Uterus (tissue), 2 donors: ENCODE data around the gene CACNA2D2.
A peak's percentile ranks its signal among the peaks of the same experiment; 100 is the strongest.

Experiments used
- CTCF ChIP-seq, 4 experiments: fragments of 200-600 bp in 2 of 4; fragments of 450-650 bp in 2 of 4; sonication (generic) in 2 of 4; IDR thresholded peaks; one replicate each; pipeline ENCODE4 v1.5.1; 2016 to 2019; ENCODE audit warnings: antibody characterized with exemption in 4 of 4, mild to moderate bottlenecking in 2 of 4, moderate library complexity in 1 of 4
- POLR2A ChIP-seq, 2 donors: fragments of 450-650 bp; IDR thresholded peaks; one replicate each; pipeline ENCODE4 v1.6.1; 2016; ENCODE audit warnings: antibody characterized with exemption in 2 of 2, mild to moderate bottlenecking in 1 of 2, moderate library complexity in 1 of 2

DNA sequence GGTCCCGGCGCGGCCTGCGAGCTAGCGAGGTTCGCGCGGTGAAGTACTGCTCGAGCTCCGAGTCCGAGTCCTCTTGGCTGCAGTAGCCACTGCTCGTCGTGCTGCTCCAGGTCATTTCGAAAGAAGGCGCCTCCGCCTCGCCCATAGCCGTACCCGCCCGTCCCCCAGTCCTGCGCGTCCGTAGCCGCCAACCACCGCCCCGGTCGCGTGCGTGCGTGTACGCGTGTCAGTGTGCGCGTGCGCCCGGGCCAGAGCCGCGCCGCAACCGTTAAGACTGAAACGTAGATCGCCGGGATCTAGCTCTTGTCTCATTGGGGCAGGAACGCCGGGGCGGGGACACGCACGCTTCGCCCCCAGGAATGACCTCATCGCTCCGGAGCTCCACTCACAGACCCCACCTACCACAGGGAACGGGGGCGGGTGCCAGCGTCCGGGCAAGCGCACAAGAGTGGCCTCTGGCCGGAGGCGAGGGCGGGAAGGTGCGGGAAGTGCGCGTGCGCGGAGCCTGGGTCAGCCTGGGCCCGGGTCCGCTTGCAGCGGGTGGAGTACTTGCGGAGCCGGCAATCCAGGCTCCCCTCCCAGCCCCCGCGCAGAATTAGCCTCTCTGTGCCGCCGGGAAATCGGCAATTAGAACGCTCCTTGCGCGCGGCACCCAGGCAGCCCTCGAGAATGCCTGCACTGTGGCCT, 166.1 kb downstream of the CACNA2D2 start:
- TF ChIP-seq POLR2A (IDR thresholded peaks at IDR 0.05) (peak; percentile 93 to 95), CTCF (IDR thresholded peaks at IDR 0.05) (peak in 1 of 4 experiments; percentile 2)
